Rectal smooth muscle tissue (tissue), 1 donor: ENCODE measurements around the gene LPCAT3.
"Not testable (repeated sequence)": the region's sequence is repeated elsewhere in the genome, so short reads cannot be mapped to it uniquely, and the experiment has no call there.

Experiments used
- H3K27ac ChIP-seq: one replicate; pipeline ENCODE4 v1.7.0; 2013; ENCODE audit warnings: low read depth, low read length, inconsistent platforms
- H3K27me3 ChIP-seq: one replicate; pipeline ENCODE4 v1.7.0; 2013; ENCODE audit warnings: low read length; ENCODE audit not compliant: control insufficient read depth, insufficient read depth
- H3K36me3 ChIP-seq: one replicate; pipeline ENCODE4 v1.7.0; 2013; ENCODE audit warnings: low read length; ENCODE audit not compliant: control insufficient read depth, insufficient read depth
- H3K4me1 ChIP-seq: one replicate; pipeline ENCODE4 v1.7.0; 2013; ENCODE audit warnings: low read length; ENCODE audit not compliant: control insufficient read depth, insufficient read depth
- H3K4me3 ChIP-seq: one replicate; pipeline ENCODE4 v1.7.0; 2013; ENCODE audit warnings: low read length
- H3K9ac ChIP-seq: one replicate; pipeline ENCODE4 v1.7.0; 2013; ENCODE audit warnings: low read length

Gene LPCAT3

GRCh38 chr12:7031306-7031705 lies 13.0 kb upstream of the LPCAT3 start:
- H3K4me1 ChIP-seq: no peaks in the 10 kb centered on the region
- no peak overlapping the region for H3K9ac ChIP-seq
- no peaks in the 10 kb centered on the region for H3K27me3 ChIP-seq
- H3K27ac ChIP-seq: no peak overlapping the region
- H3K4me3 ChIP-seq: no peak overlapping the region
- no peaks in the 10 kb centered on the region for H3K36me3 ChIP-seq

- H3K4me1 ChIP-seq: no peaks in the 10 kb centered on the region
- H3K4me3 ChIP-seq: no peak overlapping the region
- no peaks in the 10 kb centered on the region for H3K36me3 ChIP-seq
- H3K9ac ChIP-seq: no peak overlapping the region
- H3K27ac ChIP-seq: no peak overlapping the region
- no peaks in the 10 kb centered on the region for H3K27me3 ChIP-seq
Measured at GRCh38 chr12:7026854-7027253, 8.6 kb upstream of the LPCAT3 start.

- H3K27me3 ChIP-seq: no peaks in the 10 kb centered on the region
- peaks cover 5% of the 10 kb centered on the region for H3K4me1 ChIP-seq
- no peak overlapping the region for H3K27ac ChIP-seq
- H3K9ac ChIP-seq: no peak overlapping the region
- no peak overlapping the region for H3K4me3 ChIP-seq
- no peaks in the 10 kb centered on the region for H3K36me3 ChIP-seq
Measured at GRCh38 chr12:7023114-7023513, 4.8 kb upstream of the LPCAT3 start.

- H3K36me3 ChIP-seq: no peaks in the 10 kb centered on the region
- no peak overlapping the region for H3K4me3 ChIP-seq
- no peaks in the 10 kb centered on the region for H3K27me3 ChIP-seq
- H3K27ac ChIP-seq: no peak overlapping the region
- no peak overlapping the region for H3K9ac ChIP-seq
- H3K4me1 ChIP-seq: peaks cover 12% of the 10 kb centered on the region
Measured at GRCh38 chr12:7021956-7022355, 3.7 kb upstream of the LPCAT3 start.

- peak overlapping the region; percentile 57 for H3K4me3 ChIP-seq
- no peak overlapping the region for H3K9ac ChIP-seq
- H3K36me3 ChIP-seq: no peaks in the 10 kb centered on the region
- H3K4me1 ChIP-seq: peaks cover 12% of the 10 kb centered on the region
- peak overlapping the region; percentile 93 for H3K27ac ChIP-seq
- H3K27me3 ChIP-seq: no peaks in the 10 kb centered on the region
Measured at GRCh38 chr12:7019043-7019569, 830 bp upstream of the LPCAT3 start.

GRCh38 chr12:7017870-7018349 lies 366 bp downstream of the LPCAT3 start:
- H3K27me3 ChIP-seq: no peaks in the 10 kb centered on the region
- H3K27ac ChIP-seq: peak overlapping the region; percentile 93
- peaks cover 12% of the 10 kb centered on the region for H3K4me1 ChIP-seq
- H3K9ac ChIP-seq: peak overlapping the region; percentile 84
- H3K4me3 ChIP-seq: peak overlapping the region; percentile 97
- no peaks in the 10 kb centered on the region for H3K36me3 ChIP-seq

GRCh38 chr12:7016958-7017571 lies 1.2 kb downstream of the LPCAT3 start:
- peaks cover 12% of the 10 kb centered on the region for H3K4me1 ChIP-seq
- no peak overlapping the region for H3K9ac ChIP-seq
- no peaks in the 10 kb centered on the region for H3K36me3 ChIP-seq
- no peaks in the 10 kb centered on the region for H3K27me3 ChIP-seq
- H3K27ac ChIP-seq: peak overlapping the region; percentile 93
- peak overlapping the region; percentile 97 for H3K4me3 ChIP-seq

GRCh38 chr12:7015555-7016370 lies 2.5 kb downstream of the LPCAT3 start:
- peaks cover 12% of the 10 kb centered on the region for H3K4me1 ChIP-seq

GRCh38 chr12:7013101-7013500 lies 5.2 kb downstream of the LPCAT3 start:
- H3K4me3 ChIP-seq: no peak overlapping the region
- no peaks in the 10 kb centered on the region for H3K27me3 ChIP-seq
- H3K36me3 ChIP-seq: no peaks in the 10 kb centered on the region
- H3K9ac ChIP-seq: no peak overlapping the region
- H3K4me1 ChIP-seq: peaks cover 7% of the 10 kb centered on the region
- no peak overlapping the region for H3K27ac ChIP-seq

More at GRCh38 chr12:7015555-7016370, 2.5 kb downstream of the LPCAT3 start:
- Histone ChIP-seq H3K4me3 (no peak overlapping the region), H3K9ac (no peak overlapping the region), H3K27ac (no peak overlapping the region), H3K27me3 (no peaks in the 10 kb centered on the region), H3K36me3 (no peaks in the 10 kb centered on the region)

- no peak overlapping the region for H3K27ac ChIP-seq
- no peaks in the 10 kb centered on the region for H3K36me3 ChIP-seq
- H3K9ac ChIP-seq: no peak overlapping the region
- H3K4me1 ChIP-seq: no peaks in the 10 kb centered on the region
- H3K27me3 ChIP-seq: no peaks in the 10 kb centered on the region
- H3K4me3 ChIP-seq: no peak overlapping the region
Measured at GRCh38 chr12:7012024-7012607, 6.2 kb downstream of the LPCAT3 start.

GRCh38 chr12:7011398-7011797 lies 6.9 kb downstream of the LPCAT3 start:
- H3K9ac ChIP-seq, H3K4me3 ChIP-seq, H3K27ac ChIP-seq, H3K36me3 ChIP-seq, H3K27me3 ChIP-seq, H3K4me1 ChIP-seq: not testable (repeated sequence)

- Histone ChIP-seq H3K27ac (no peak overlapping the region), H3K4me3 (no peak overlapping the region), H3K4me1 (no peaks in the 10 kb centered on the region), H3K27me3 (no peaks in the 10 kb centered on the region), H3K36me3 (no peaks in the 10 kb centered on the region), H3K9ac (no peak overlapping the region)
Measured at GRCh38 chr12:7009512-7009911, 8.8 kb downstream of the LPCAT3 start.
